Choroid plexus epithelial cell (primary cell): ENCODE measurements around the gene EGR2.

Source experiments
- DNase-seq: peaks from one replicate; pipeline ENCODE4 v3.0.0-alpha.2; 2010; ENCODE audit warnings: low read depth
- H3K4me3 ChIP-seq: 2 replicates; pipeline ENCODE4 v1.5.1; 2011; ENCODE audit warnings: low read depth, mild to moderate bottlenecking, control low read depth, low read length, moderate library complexity
- TF ChIP-seq, protein P1 (sequence below): conservative IDR thresholded peaks from 2 replicates; pipeline ENCODE4 v1.5.1; 2011; ENCODE audit warnings: low read depth, mild to moderate bottlenecking, control low read depth, inconsistent platforms, low read length, moderate library complexity

The EGR2 gene

DNA sequence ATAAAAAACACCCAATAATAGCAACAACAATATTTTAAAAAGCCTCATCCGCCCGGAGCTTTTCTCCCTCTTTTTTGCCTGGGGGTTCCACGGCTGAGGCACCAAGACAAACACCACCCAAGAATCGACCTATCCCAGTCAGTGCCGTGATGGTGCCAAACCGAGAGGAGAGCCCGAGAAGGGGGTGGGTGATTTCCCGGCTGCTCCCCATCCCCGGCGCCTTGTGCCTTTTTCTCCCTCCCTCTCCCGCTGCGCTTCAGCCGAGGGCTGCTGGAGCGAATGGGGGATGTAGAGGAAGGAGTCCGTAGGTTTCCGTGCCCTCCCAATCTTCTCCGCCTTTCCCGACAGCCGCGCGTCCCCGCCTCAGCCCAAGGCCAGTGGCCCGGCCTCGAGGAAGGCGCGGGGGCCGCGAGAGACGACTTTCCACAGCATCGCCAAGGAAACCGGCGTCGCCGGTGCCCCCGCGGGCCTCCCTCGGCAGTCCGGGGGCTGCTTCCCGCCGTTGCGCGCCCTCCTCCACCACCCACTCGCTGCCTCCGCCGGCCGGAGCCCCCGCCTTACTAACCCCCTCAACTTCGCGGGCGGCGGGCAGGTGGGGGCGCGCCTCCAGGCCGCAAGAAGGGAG is 1.3 kb downstream of the EGR2 start:
- TF ChIP-seq, protein P1, sequence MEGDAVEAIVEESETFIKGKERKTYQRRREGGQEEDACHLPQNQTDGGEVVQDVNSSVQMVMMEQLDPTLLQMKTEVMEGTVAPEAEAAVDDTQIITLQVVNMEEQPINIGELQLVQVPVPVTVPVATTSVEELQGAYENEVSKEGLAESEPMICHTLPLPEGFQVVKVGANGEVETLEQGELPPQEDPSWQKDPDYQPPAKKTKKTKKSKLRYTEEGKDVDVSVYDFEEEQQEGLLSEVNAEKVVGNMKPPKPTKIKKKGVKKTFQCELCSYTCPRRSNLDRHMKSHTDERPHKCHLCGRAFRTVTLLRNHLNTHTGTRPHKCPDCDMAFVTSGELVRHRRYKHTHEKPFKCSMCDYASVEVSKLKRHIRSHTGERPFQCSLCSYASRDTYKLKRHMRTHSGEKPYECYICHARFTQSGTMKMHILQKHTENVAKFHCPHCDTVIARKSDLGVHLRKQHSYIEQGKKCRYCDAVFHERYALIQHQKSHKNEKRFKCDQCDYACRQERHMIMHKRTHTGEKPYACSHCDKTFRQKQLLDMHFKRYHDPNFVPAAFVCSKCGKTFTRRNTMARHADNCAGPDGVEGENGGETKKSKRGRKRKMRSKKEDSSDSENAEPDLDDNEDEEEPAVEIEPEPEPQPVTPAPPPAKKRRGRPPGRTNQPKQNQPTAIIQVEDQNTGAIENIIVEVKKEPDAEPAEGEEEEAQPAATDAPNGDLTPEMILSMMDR: no peak
- DNase-seq: peak; percentile 7
- H3K4me3 ChIP-seq: peak overlapping the region; percentile 77

DNA sequence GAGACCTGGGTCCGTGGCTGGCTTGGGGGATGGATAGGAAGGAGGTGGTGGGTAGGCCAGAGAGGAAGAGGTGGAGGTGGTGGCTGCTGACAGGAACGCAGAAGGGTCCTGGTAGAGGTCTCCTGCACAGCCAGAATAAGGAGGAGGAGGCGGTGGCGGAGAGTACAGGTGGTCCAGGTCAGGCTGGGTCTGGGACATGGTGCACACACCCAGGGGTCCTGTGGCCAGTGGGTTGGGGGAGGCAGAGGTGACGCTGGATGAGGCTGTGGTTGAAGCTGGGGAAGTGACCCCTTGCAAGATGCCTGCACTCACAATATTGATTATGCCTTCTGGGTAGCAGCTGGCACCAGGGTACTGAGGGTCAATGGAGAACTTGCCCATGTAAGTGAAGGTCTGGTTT is 2.2 kb downstream of the EGR2 start:
- TF ChIP-seq, protein P1: no peak
- DNase-seq: no peak
- no peak overlapping the region for H3K4me3 ChIP-seq

DNA sequence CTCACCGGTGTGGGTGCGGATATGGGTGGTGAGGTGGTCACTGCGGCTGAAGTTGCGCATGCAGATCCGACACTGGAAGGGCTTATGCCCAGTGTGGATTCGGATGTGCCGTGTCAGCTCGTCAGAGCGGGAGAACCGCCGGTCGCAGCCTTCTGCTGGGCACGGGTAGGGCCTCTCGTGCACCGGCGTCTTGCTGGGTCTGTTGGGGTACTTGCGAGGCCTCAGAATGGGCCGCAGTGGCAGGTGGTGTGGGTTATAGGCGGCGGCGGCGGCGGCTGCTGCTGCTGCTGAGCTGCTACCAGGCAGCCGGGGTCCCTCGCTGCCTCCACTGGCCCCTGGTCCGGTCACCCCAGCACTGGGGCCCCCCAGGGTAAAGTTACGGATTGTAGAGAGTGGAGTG is 2.7 kb downstream of the EGR2 start:
- DNase-seq: no peak
- TF ChIP-seq, protein P1: no peak
- no peak overlapping the region for H3K4me3 ChIP-seq

DNA sequence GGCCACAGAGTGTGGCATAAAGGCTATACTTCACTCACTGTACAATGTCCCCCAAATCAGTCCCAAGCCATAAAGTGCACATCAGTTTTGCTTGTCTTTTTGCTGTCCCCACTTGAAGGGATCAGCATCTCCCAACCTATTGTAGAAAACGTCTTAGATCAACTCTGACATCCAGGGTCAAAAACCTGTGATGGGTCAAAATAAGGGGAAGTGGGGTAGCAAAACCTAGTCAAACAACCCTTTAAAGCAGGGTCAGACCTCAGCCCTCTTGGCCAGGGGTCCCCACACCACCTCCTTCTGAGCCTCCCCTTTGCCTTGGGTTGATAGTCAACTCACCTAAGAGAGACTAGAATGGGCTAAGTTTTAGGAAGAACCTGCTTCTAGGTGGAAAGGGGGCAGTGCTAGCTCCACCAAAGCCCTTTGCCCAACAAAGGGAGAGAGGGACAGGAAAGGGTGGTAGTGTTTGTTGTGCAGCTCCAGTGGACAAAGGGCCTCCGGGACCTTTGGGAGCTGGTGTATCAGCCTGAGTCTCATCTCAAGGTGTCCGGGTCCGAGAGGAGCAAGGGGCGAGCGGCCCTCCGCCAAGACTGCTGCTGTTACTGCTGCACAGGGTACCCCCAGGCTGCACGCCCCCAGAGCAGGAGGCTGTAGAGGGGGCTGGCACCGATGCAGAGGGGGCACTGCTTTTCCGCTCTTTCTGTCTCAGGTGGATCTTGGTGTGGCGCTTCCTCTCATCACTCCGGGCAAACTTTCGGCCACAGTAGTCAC is 3.3 kb downstream of the EGR2 start:
- TF ChIP-seq, protein P1: no peak
- DNase-seq: no peak

DNA sequence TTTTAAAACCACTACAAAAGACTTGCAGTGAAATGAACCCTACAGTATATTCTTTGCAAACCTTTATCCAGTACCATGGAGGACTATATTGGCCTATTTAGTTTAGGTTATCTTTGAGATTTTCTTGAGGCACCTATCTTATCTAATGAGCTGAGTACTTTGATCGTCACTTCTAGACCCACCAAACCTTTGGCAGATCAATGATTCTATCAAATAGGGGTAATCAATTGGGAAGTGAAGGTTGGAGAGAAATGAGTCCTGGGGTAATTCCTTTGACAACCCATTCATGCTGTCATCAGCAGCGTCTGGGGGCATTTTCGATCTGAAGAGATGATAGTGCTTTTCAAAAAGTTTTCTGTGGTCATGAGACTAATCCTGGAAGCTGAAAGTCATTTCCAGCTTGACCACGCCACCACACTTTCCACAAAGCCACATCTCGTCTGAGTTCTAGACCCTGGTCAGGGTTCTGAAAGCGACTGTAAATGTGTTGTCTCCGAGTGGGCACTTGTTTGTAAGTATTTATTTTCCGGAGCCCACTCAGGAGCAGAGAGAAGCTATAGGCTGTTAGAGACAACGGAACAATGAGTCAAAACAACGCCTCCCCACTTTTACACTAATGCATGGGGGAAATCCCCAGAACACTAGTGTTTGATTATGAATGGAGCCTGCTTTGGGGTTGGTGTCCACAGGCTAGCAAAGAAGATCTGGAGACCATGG is 4.8 kb downstream of the EGR2 start:
- H3K4me3 ChIP-seq: no peak overlapping the region
- TF ChIP-seq, protein P1: no peak
- no peak for DNase-seq

More for the DNA sequence above, 3.3 kb downstream of the EGR2 start:
- no peak overlapping the region for H3K4me3 ChIP-seq

DNA sequence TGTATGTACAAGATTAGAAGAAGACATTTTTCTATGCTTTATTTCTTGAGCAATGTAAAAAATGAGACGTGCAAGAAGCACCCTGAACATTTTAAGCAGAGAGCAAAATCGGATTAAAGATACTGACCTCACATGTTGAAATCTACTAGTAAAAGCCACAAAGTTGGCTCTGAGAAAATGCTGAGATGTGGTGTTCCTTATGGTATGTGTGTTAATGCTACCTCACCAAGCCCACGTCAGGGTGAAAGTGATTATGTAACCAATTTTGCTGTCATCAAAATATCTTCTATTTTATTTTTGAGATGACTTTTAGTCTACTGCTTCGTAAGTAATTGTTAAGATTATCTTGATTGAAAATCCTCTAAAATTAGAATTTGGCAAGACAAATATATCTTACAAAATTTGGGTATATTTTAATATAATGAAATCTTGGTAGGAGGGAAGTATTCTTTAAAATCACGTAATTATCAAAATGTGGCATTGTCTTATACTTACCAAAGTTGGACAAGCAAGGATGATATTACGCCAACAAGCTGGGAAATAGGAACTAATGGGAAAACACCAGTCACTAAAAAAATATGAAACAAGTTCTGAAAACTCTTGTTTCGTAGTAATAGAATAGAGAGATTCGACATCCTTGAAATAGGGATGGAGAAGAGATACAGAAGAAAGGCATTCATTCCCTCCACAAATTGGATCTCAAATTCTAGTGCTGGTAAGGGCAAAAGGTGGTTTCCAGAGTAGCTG is 5.8 kb downstream of the EGR2 start:
- DNase-seq: no peak
- no peak overlapping the region for H3K4me3 ChIP-seq
- TF ChIP-seq, protein P1: no peak
